Activated naive CD4-positive, alpha-beta T cell treated with anti-CD3 and anti-CD28 coated beads for 36 hours (primary cell): ENCODE measurements around the gene LAMA4. TPM values are rescaled to one million over a fixed set of nuclear protein-coding genes. Genes with fewer than 3 reads are reported as not detected.

Experiments
- CTCF ChIA-PET: fragments of 350-600 bp; sonication (Branson Sonifier 250); formaldehyde crosslinking; loops from one replicate; lab custom pipeline; 2021; ENCODE audit warnings: antibody characterized with exemption; lab: Charles Lee
- DNase-seq: peaks from one replicate; pipeline ENCODE4 v3.0.0-alpha.2; 2020
- H3K27ac Mint-ChIP-seq: one replicate; pipeline ENCODE4 v1.8.0; 2021; ENCODE audit warnings: mild to moderate bottlenecking, mixed read lengths
- H3K27me3 Mint-ChIP-seq: one replicate; pipeline ENCODE4 v1.8.0; 2021; ENCODE audit warnings: low read depth, mixed read lengths
- H3K36me3 Mint-ChIP-seq: one replicate; pipeline ENCODE4 v1.8.0; 2021; ENCODE audit warnings: low read depth, mixed read lengths
- H3K4me1 Mint-ChIP-seq: one replicate; pipeline ENCODE4 v1.8.0; 2021; ENCODE audit warnings: low read depth, mixed read lengths
- H3K4me3 Mint-ChIP-seq: one replicate; pipeline ENCODE4 v1.8.0; 2021; ENCODE audit warnings: mild to moderate bottlenecking, moderate library complexity, mixed read lengths
- H3K9me3 Mint-ChIP-seq: one replicate; pipeline ENCODE4 v1.8.0; 2021; ENCODE audit warnings: mixed read lengths
- intact Hi-C: fragments of 100-400 bp; cut with micrococcal nuclease; formaldehyde crosslinking; loops from one replicate; pipeline ENCODE4 v1.15.1; 2023
- total RNA-seq, 2 experiments: library from RNA; stranded (reverse); gene quantifications; one replicate each; pipeline ENCODE4 v1.2.3, GENCODE V29; 2021

Gene LAMA4
- total RNA-seq, 2 experiments from 2014 or later = not detected

DNA sequence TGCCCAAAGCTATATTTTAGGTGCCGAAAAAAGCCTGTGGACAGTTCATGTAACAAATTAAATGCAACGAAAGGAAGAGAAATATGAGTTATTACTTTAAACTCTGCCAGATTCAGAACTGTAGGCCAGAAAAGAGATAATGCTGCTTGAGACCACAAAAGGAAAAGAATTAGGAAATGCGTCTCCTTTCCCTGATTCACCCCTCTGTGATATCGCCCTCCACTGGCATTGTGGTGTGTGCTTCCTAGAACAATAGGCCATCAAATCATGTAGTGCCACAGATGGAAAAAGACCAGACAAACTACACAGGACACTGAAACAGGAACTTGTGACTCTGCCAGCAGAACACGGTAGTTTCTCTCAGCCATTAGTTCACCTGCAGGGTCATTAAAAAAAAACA is 14.7 kb upstream of the LAMA4 start:
- no peak overlapping the region for H3K27ac Mint-ChIP-seq
- no peaks in the 10 kb centered on the region for H3K36me3 Mint-ChIP-seq
- no peak overlapping the region for H3K4me3 Mint-ChIP-seq
- CTCF ChIA-PET = interaction anchor here (0.6 to 2.4 kb wide), 2 partner anchors 89 to 386 kb away, joined by 3 to 7 read pairs; no protein-coding TSS in a partner anchor
- no peaks in the 10 kb centered on the region for H3K27me3 Mint-ChIP-seq
- intact Hi-C loops = no loop called here
- DNase-seq = no peak
- H3K4me1 Mint-ChIP-seq = no peaks in the 10 kb centered on the region
- H3K9me3 Mint-ChIP-seq = no peaks in the 10 kb centered on the region

DNA sequence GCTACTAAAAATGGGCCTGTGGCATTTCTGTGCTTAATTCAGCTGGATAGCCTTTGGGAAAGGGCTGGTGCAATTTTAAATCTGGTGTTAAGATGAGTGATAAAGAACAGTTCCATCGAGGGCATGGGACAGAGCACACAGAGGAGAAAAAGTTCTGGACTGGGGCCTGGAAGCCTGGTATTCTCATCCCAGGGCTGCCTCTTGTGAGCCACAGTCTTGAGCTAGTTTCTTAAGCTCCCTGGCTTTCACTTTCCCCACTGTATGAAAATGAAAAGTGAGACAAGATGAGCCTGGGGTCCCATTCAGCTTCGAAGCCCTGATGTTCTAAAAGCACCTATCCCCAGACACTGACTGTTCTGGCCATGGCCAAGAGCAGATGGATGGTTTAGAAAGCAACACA is 14.3 kb upstream of the LAMA4 start:
- Mint-ChIP-seq H3K27ac (no peak overlapping the region), H3K36me3 (no peaks in the 10 kb centered on the region), H3K27me3 (no peaks in the 10 kb centered on the region), H3K9me3 (no peaks in the 10 kb centered on the region), H3K4me1 (no peaks in the 10 kb centered on the region), H3K4me3 (no peak overlapping the region)
- CTCF ChIA-PET = interaction anchor here (0.6 to 2.4 kb wide), 2 partner anchors 88 to 387 kb away, joined by 3 to 7 read pairs; no protein-coding TSS in a partner anchor
- DNase-seq = no peak
- intact Hi-C loops = no loop called here

DNA sequence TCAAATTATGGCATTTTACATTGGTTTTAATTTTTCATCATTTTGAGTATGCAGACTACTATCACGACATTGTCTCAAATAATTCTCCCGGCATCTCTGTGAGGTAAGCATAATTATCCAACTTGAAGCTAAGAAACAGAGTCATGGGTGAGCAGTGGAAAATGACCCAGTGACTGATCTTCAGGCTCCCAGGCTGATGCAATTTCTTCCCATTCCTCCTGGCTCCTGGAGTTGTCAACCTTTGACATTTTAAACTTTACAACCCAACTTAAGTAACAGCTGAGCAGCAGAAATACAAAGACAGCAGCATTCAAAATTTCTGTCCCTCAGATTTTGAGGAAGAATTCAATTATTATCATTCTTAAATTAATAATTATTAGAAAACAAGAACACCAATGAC is 13.7 kb upstream of the LAMA4 start:
- Mint-ChIP-seq H3K4me1 (no peaks in the 10 kb centered on the region), H3K9me3 (no peaks in the 10 kb centered on the region), H3K27ac (no peak overlapping the region), H3K27me3 (no peaks in the 10 kb centered on the region), H3K36me3 (no peaks in the 10 kb centered on the region), H3K4me3 (no peak overlapping the region)
- intact Hi-C loops = no loop called here
- DNase-seq = no peak
- CTCF ChIA-PET = interaction anchor here (2.4 kb wide), 1 partner anchor 88 kb away, joined by 7 read pairs; no protein-coding TSS in a partner anchor

DNA sequence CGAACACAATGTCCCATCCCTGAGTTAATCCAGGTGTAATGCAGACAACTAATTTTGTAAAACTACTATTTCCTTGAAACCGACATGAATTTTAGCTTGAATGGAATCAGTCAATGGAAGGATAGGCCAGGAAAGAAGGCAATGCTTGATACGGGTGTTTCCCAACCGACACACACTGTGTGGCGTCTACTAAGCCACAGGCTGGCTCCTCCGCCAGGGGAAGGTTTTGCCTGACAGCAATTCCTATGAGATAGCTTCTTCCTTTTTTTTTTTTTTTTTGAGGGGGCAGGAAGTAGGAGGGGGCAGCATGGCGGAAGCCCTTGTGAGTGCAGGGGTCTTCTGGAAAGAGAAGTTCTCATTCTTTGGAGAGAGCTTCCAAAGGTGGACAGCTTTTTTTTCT is 12.0 kb upstream of the LAMA4 start:
- DNase-seq = no peak
- no peak overlapping the region for H3K4me3 Mint-ChIP-seq
- no peaks in the 10 kb centered on the region for H3K9me3 Mint-ChIP-seq
- CTCF ChIA-PET = no interaction called here
- intact Hi-C loops = no loop called here
- no peaks in the 10 kb centered on the region for H3K36me3 Mint-ChIP-seq
- H3K4me1 Mint-ChIP-seq = no peaks in the 10 kb centered on the region
- H3K27me3 Mint-ChIP-seq = no peaks in the 10 kb centered on the region
- no peak overlapping the region for H3K27ac Mint-ChIP-seq

DNA sequence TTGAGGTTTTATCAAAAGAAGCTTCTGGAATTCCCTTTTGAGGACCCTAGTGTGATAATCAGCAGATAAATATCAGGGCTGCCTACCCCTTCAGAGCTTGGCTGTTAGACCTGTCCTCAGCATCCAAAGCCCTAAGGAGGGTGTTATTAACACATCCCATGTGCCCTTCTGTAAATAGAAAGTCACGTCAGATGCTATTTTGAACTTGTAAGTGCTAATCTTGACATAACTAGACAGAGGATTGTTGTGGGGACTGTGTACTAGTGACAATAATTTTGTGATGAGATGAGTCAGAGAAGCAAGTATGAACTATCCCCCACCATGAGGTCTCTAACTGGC is 4.9 kb upstream of the LAMA4 start:
- intact Hi-C loops = loop anchor here (5.0 kb wide), 1 partner anchor 77 kb away; no protein-coding TSS in a partner anchor
- no peak for DNase-seq
- CTCF ChIA-PET = interaction anchor here (1.3 kb wide), 1 partner anchor 10 kb away, joined by 3 read pairs; no protein-coding TSS in a partner anchor
- H3K4me1 Mint-ChIP-seq = peaks cover 3% of the 10 kb centered on the region
- H3K36me3 Mint-ChIP-seq = no peaks in the 10 kb centered on the region
- H3K9me3 Mint-ChIP-seq = no peaks in the 10 kb centered on the region
- H3K4me3 Mint-ChIP-seq = no peak overlapping the region
- peaks cover 8% of the 10 kb centered on the region for H3K27me3 Mint-ChIP-seq
- H3K27ac Mint-ChIP-seq = no peak overlapping the region

DNA sequence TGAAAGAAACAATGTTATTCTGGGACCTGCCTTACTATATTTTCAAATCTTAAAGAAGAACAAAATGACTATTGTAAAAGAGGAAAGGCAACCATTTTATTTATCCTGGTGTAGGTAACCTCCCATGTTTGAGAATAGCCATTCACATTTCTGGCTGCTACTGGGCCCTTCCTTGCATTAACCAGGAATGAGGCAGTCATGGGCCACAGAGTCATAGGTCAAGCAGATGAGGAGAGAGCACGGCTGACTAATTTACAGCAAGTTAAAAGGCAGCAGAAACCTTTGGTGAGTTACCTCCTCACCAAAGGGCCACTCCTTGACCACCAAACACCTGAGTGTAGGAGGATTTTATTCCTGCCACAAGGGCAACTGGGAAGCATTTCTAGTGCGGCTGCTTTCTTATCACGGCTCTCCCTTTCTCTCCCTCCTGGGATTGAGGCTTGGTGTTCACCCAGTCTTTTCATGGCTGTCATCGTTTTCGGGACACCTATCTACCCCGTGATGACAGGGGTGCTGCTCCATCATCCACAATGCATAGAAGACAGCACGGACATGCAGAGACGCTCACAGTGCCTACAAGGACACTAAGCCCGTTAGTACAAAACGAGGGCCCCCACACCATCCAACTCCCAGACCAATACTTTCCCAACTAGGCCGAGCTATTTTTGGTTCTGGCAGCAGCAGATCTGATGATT is 4.4 kb upstream of the LAMA4 start:
- DNase-seq = no peak
- intact Hi-C loops = loop anchor here (5.0 kb wide), 1 partner anchor 76 kb away; no protein-coding TSS in a partner anchor
- Mint-ChIP-seq H3K9me3 (no peaks in the 10 kb centered on the region), H3K27me3 (peaks cover 13% of the 10 kb centered on the region), H3K4me3 (no peak overlapping the region), H3K4me1 (peaks cover 8% of the 10 kb centered on the region), H3K36me3 (no peaks in the 10 kb centered on the region), H3K27ac (no peak overlapping the region)
- CTCF ChIA-PET = interaction anchor here (1.3 kb wide), 1 partner anchor 11 kb away, joined by 3 read pairs; no protein-coding TSS in a partner anchor

DNA sequence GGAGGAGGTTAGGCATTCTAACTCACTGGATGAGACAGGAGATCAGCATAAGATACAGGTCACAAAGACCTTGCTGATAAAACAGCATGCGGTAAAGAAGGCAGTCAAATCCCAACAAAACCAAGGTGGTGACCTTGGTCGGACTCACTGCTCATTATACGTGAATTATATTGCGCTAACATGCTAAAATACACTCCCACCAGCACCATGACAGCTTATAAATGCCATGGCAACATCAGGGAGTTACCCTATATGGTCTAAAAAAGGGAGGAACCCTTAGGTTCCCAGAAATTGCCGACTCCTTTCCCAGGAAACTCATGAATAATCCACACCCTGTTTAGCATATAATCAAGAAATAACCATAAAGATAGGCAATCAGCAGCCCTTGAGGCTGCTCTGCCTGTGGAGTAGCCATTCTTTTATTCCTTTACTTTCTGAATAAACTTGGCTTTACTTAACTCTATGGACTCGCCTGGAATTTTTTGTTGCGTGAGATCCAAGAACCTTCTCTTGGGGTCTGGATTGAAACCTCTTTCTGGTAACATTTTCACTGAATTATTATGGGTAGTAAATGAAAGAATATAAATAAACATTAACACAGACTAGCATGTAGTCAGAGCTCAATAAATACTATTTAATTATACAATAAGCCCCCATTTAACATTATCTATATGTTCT is 3.0 kb upstream of the LAMA4 start:
- intact Hi-C loops = loop anchor here (5.0 kb wide), 1 partner anchor 75 kb away; no protein-coding TSS in a partner anchor
- Mint-ChIP-seq H3K27me3 (peaks cover 22% of the 10 kb centered on the region), H3K4me1 (peaks cover 14% of the 10 kb centered on the region), H3K4me3 (no peak overlapping the region), H3K27ac (no peak overlapping the region), H3K36me3 (no peaks in the 10 kb centered on the region), H3K9me3 (no peaks in the 10 kb centered on the region)
- DNase-seq = no peak
- CTCF ChIA-PET = interaction anchor here (1.3 kb wide), 1 partner anchor 12 kb away, joined by 3 read pairs; no protein-coding TSS in a partner anchor

DNA sequence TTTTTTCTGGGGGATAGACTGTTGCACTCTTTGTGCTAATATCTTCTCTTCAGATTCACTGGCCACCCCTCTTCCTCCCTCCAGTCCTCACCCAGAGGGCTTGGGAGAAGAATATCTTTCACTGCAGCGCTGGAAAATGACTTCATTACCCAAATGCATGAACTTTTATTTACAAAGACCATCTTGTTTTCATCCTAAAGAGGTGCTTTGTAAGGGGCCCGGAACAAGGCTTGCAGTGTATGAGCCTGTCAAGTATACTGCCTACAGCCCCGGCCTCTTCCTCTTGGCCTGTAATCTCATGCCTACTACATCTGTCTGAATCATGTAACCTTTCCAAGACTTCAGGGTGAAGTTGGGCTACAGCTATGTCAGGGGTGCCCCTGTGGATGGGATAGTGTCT is 554 bp upstream of the LAMA4 start:
- H3K27me3 Mint-ChIP-seq = peaks cover 26% of the 10 kb centered on the region
- DNase-seq = no peak
- H3K27ac Mint-ChIP-seq = no peak overlapping the region
- no peaks in the 10 kb centered on the region for H3K9me3 Mint-ChIP-seq
- peaks cover 14% of the 10 kb centered on the region for H3K4me1 Mint-ChIP-seq
- CTCF ChIA-PET = interaction anchor here (1.3 kb wide), 1 partner anchor 75 kb away, joined by 3 read pairs; no protein-coding TSS in a partner anchor
- intact Hi-C loops = loop anchor here (5.0 kb wide), 1 partner anchor 73 kb away; no protein-coding TSS in a partner anchor
- peak overlapping the region; percentile 64 for H3K4me3 Mint-ChIP-seq
- no peaks in the 10 kb centered on the region for H3K36me3 Mint-ChIP-seq

DNA sequence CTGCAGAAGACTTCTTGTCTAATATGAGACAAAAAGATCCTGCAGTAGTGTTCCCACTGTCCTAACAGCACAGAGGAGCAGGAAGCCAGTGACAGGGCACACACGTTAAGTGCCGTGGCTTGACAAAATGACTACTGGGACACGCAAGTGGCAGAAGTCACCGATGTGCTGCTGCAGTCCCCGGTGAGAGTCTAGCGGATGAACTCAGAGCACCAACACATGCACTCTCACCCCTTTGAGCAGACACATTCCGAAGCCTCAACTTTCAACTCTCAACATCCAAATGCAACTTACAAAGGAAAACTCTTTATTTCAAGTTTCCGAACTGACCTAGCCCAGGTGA is 898 bp downstream of the LAMA4 start:
- Mint-ChIP-seq H3K27ac (no peak overlapping the region), H3K27me3 (peaks cover 28% of the 10 kb centered on the region), H3K36me3 (no peaks in the 10 kb centered on the region), H3K9me3 (no peaks in the 10 kb centered on the region), H3K4me3 (peak overlapping the region; percentile 64), H3K4me1 (peaks cover 14% of the 10 kb centered on the region)
- peak; percentile 13 for DNase-seq
- CTCF ChIA-PET = interaction anchor here (0.7 to 1.1 kb wide), 3 partner anchors 58 to 91 kb away, joined by 3 to 6 read pairs (median 4); no protein-coding TSS in a partner anchor
- intact Hi-C loops = no loop called here

DNA sequence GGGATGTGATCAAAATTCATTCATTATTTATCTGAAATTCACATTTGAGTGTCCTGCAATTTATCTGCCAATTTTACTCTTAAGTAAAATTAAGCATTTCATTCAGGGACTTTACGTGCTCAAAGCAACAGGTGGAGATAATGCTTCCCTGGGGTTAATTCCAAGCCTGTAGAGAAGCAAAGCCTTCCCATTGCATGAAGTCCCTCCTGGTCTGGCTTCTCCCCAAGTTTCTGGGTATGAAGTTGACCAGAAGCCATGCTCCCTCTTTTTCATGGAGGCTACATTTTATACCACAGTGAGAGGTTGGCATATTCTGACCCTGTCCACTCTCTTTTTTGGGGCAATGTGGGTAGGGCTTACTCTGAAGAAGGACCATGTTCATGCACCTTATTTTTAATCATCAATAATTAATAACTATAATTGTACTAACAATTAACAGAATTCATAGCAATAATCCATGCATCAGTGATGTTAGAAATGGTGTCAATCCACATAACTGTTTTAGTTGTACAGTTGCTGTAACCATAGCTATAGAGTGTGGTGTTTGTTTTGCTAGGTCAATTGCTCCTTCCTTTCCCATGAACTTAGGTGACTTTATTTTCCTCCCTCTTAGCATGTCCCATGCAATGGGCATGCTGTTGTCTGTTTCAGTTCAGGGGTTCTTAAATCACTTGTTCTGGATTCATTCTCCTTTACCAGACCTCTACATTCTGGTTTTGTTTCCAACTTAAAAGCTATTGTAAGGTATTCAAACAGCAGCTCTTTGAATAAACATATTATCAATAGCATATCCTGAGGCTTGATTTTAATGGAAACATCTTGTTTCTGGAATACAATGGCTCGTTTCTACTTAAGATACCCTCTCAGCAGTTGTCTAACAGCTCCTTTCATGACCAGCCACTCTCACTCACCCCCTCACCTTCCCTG is 1.5 kb downstream of the LAMA4 start:
- Mint-ChIP-seq H3K27ac (no peak overlapping the region), H3K27me3 (peaks cover 29% of the 10 kb centered on the region), H3K36me3 (no peaks in the 10 kb centered on the region), H3K4me1 (peaks cover 14% of the 10 kb centered on the region), H3K9me3 (no peaks in the 10 kb centered on the region), H3K4me3 (peak overlapping the region; percentile 64)
- DNase-seq = no peak
- CTCF ChIA-PET = interaction anchor here (1.0 to 1.1 kb wide), 2 partner anchors 59 to 73 kb away, joined by 4 to 6 read pairs; no protein-coding TSS in a partner anchor
- intact Hi-C loops = no loop called here

DNA sequence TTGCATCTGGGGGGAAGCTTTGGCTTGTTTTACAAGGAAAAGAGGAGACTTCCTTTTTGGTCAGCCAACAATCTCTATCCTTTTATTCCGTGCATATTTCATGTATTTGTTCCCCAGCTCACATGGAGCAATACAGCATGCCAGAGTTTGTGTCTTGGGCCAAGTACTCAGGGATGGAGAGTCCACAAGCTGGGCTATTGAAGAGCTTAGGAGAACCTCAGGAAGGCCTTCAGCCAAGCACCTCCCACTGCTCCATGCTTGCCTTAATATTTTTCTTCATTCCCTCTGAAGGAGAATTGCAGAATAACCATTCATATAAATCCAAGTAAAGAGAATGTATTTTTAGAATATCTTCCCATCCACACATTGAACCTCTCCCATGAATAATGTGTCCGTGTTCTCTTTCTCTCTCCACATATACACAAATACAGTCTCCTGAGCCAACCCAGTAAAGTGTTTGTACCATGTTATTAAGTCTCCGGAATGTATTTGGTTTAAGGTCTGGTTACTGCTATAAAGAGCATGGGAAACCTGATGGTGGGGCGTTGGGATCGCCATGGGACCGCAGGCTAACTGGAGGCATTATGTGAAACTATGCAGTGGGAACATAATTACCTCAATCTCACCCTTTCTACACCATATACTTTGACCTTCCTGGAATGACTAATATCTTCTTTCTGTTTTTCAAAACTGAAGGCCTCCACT is 3.0 kb downstream of the LAMA4 start:
- DNase-seq = no peak
- no peak overlapping the region for H3K4me3 Mint-ChIP-seq

More for the DNA sequence above, 3.0 kb downstream of the LAMA4 start:
- Mint-ChIP-seq H3K4me1 (peaks cover 14% of the 10 kb centered on the region), H3K9me3 (no peaks in the 10 kb centered on the region), H3K27me3 (peaks cover 33% of the 10 kb centered on the region), H3K27ac (no peak overlapping the region), H3K36me3 (no peaks in the 10 kb centered on the region)
- intact Hi-C loops = no loop called here
- CTCF ChIA-PET = no interaction called here
